Activated naive CD8-positive, alpha-beta T cell treated with anti-CD3 and anti-CD28 coated beads, Interleukin-2, amount 10 ng/mL, durations not matched to agents 7 days and 5 days (primary cell): ENCODE results near the gene COX6A1. TPM values are rescaled to one million over a fixed set of nuclear protein-coding genes. Genes with fewer than 3 reads are reported as not detected.

Source experiments
- ATAC-seq: fragments of 150-1000 bp; cut with Tn5 transposase; one replicate; pipeline ENCODE4 v1.10.0; 2021; ENCODE audit warnings: low read depth, moderate library complexity
- POLR2A ChIA-PET: fragments of 350-600 bp; sonication (Branson Sonifier 250); formaldehyde crosslinking; loops from one replicate; lab custom pipeline; 2021; ENCODE audit warnings: antibody characterized with exemption; lab: Charles Lee
- DNase-seq: peaks from one replicate; pipeline ENCODE4 v3.0.0; 2021
- H3K27ac Mint-ChIP-seq: one replicate; pipeline ENCODE4 v1.8.0; 2022; ENCODE audit warnings: mild to moderate bottlenecking, mixed read lengths
- H3K27me3 Mint-ChIP-seq: one replicate; pipeline ENCODE4 v1.8.0; 2022; ENCODE audit warnings: mild to moderate bottlenecking, moderate library complexity, mixed read lengths
- H3K36me3 Mint-ChIP-seq: one replicate; pipeline ENCODE4 v1.8.0; 2021; ENCODE audit warnings: mild to moderate bottlenecking, mixed read lengths
- H3K4me1 Mint-ChIP-seq: one replicate; pipeline ENCODE4 v1.8.0; 2021; ENCODE audit warnings: mixed read lengths
- H3K4me3 Mint-ChIP-seq: one replicate; pipeline ENCODE4 v1.8.0; 2022; ENCODE audit warnings: mild to moderate bottlenecking, moderate library complexity, mixed read lengths
- H3K9me3 Mint-ChIP-seq: one replicate; pipeline ENCODE4 v1.8.0; 2021; ENCODE audit warnings: mixed read lengths
- total RNA-seq, 2 experiments: library from RNA; stranded (reverse); gene quantifications; one replicate each; pipeline ENCODE4 v1.2.3, GENCODE V29; 2021

The COX6A1 gene
- total RNA-seq, 2 experiments from 2014 or later: 248 to 276 TPM

- Mint-ChIP-seq H3K4me1 (peaks cover 21% of the 10 kb centered on the region), H3K4me3 (no peak overlapping the region), H3K27ac (no peak overlapping the region), H3K9me3 (no peaks in the 10 kb centered on the region), H3K36me3 (peaks cover 29% of the 10 kb centered on the region), H3K27me3 (no peaks in the 10 kb centered on the region)
- DNase-seq: no peak
- POLR2A ChIA-PET: interaction anchor here (2.0 kb wide), 1 partner anchor 25 kb away, joined by 5 read pairs; the partner anchor contains the start of gene COX6A1
- ATAC-seq: no peak
These were observed 25.8 kb downstream of the COX6A1 start for GRCh38 chr12:120463712-120464111.

- POLR2A ChIA-PET: interaction anchor here (1.2 kb wide), 1 partner anchor 17 kb away, joined by 3 read pairs; no protein-coding TSS in a partner anchor
- ATAC-seq (no peak), DNase-seq (no peak)
- peaks cover 23% of the 10 kb centered on the region for H3K4me1 Mint-ChIP-seq
- peak overlapping the region; percentile 60 for H3K27ac Mint-ChIP-seq
- H3K36me3 Mint-ChIP-seq: peaks cover 22% of the 10 kb centered on the region
- H3K4me3 Mint-ChIP-seq: no peak overlapping the region
- H3K9me3 Mint-ChIP-seq: no peaks in the 10 kb centered on the region
- H3K27me3 Mint-ChIP-seq: no peaks in the 10 kb centered on the region
These were observed 27.8 kb downstream of the COX6A1 start for GRCh38 chr12:120465756-120466155.

- Mint-ChIP-seq H3K4me1 (peaks cover 27% of the 10 kb centered on the region), H3K9me3 (no peaks in the 10 kb centered on the region), H3K4me3 (peak overlapping the region; percentile 42), H3K27me3 (no peaks in the 10 kb centered on the region), H3K36me3 (peaks cover 22% of the 10 kb centered on the region), H3K27ac (no peak overlapping the region)
- peak; percentile 40 for DNase-seq
- ATAC-seq: no peak
- POLR2A ChIA-PET: interaction anchor here (0.8 to 1.2 kb wide), 2 partner anchors 14 to 18 kb away, joined by 3 read pairs; no protein-coding TSS in a partner anchor
These were observed 28.8 kb downstream of the COX6A1 start for GRCh38 chr12:120466560-120467315.

GRCh38 chr12:120467439-120467838 is 29.5 kb downstream of the COX6A1 start:
- DNase-seq: no peak
- Mint-ChIP-seq H3K27me3 (no peaks in the 10 kb centered on the region), H3K4me3 (peak overlapping the region; percentile 51), H3K9me3 (no peaks in the 10 kb centered on the region), H3K36me3 (peaks cover 20% of the 10 kb centered on the region), H3K4me1 (peaks cover 28% of the 10 kb centered on the region), H3K27ac (peak overlapping the region; percentile 44)
- POLR2A ChIA-PET: interaction anchor here (1.5 to 2.2 kb wide), 2 partner anchors 9 to 72 kb away, joined by 4 to 14 read pairs; no protein-coding TSS in a partner anchor
- ATAC-seq: no peak

- DNase-seq (peak; percentile 50), ATAC-seq (no peak)
- H3K4me3 Mint-ChIP-seq: peak overlapping the region; percentile 97
- H3K27me3 Mint-ChIP-seq: no peaks in the 10 kb centered on the region
- H3K27ac Mint-ChIP-seq: peak overlapping the region; percentile 68
- H3K9me3 Mint-ChIP-seq: no peaks in the 10 kb centered on the region
- peaks cover 20% of the 10 kb centered on the region for H3K36me3 Mint-ChIP-seq
- POLR2A ChIA-PET: interaction anchor here (0.6 to 2.2 kb wide), 12 partner anchors 10 to 267 kb away, joined by 3 to 21 read pairs (median 3); partner anchors contain the start of genes RNU4-1, RNU4-2 and RPLP0
- peaks cover 28% of the 10 kb centered on the region for H3K4me1 Mint-ChIP-seq
These were observed 30.5 kb downstream of the COX6A1 start for GRCh38 chr12:120468325-120468820.

- ATAC-seq (peak; percentile 24), DNase-seq (peak; percentile 61)
- H3K27me3 Mint-ChIP-seq: no peaks in the 10 kb centered on the region
- peaks cover 15% of the 10 kb centered on the region for H3K36me3 Mint-ChIP-seq
- H3K4me3 Mint-ChIP-seq: peak overlapping the region; percentile 97
- no peaks in the 10 kb centered on the region for H3K9me3 Mint-ChIP-seq
- H3K4me1 Mint-ChIP-seq: peaks cover 28% of the 10 kb centered on the region
- POLR2A ChIA-PET: interaction anchor here (0.6 to 2.2 kb wide), 15 partner anchors 10 to 769 kb away, joined by 3 to 21 read pairs (median 4); partner anchors contain the start of genes DYNLL1, POP5, RNU4-1 and RNU4-2
- peak overlapping the region; percentile 86 for H3K27ac Mint-ChIP-seq
These were observed 31.0 kb downstream of the COX6A1 start for GRCh38 chr12:120468821-120469449.

- peak; percentile 99 for DNase-seq
- Mint-ChIP-seq H3K9me3 (no peaks in the 10 kb centered on the region), H3K27me3 (no peaks in the 10 kb centered on the region), H3K36me3 (peaks cover 11% of the 10 kb centered on the region), H3K27ac (peak within 1 kb of the TSS; percentile 86), H3K4me3 (peak within 1 kb of the TSS; percentile 97), H3K4me1 (peaks cover 28% of the 10 kb centered on the region)
- POLR2A ChIA-PET: interaction anchor here (0.6 to 2.2 kb wide), 14 partner anchors 11 to 768 kb away, joined by 3 to 21 read pairs (median 4); partner anchors contain the start of genes COQ5, DYNLL1, POP5 and RNU4-1
- peak; percentile 95 for ATAC-seq
These were observed 31.7 kb downstream of the COX6A1 start, which contains the start of gene SRSF9 for GRCh38 chr12:120469450-120470149. TSS of gene SRSF9 (minus strand) at chr12:120469748. CDS start at chr12:120469609, 139 bp downstream.

GRCh38 chr12:120470150-120470784 is 32.4 kb downstream of the COX6A1 start:
- H3K4me1 Mint-ChIP-seq: peaks cover 28% of the 10 kb centered on the region
- no peaks in the 10 kb centered on the region for H3K27me3 Mint-ChIP-seq
- POLR2A ChIA-PET: interaction anchor here (0.8 to 2.2 kb wide), 5 partner anchors 26 to 111 kb away, joined by 3 to 16 read pairs (median 4); partner anchors contain the start of genes COQ5, DYNLL1 and POP5

GRCh38 chr12:120472521-120472920 is 34.6 kb downstream of the COX6A1 start:
- Mint-ChIP-seq H3K9me3 (no peaks in the 10 kb centered on the region), H3K4me3 (no peak overlapping the region), H3K4me1 (peaks cover 13% of the 10 kb centered on the region), H3K27me3 (no peaks in the 10 kb centered on the region), H3K36me3 (peaks cover 3% of the 10 kb centered on the region), H3K27ac (no peak overlapping the region)
- ATAC-seq (no peak), DNase-seq (no peak)
- POLR2A ChIA-PET: interaction anchor here (0.6 kb wide), 2 partner anchors 20 to 24 kb away, joined by 3 read pairs; partner anchors contain the start of gene DYNLL1

More at GRCh38 chr12:120470150-120470784, 32.4 kb downstream of the COX6A1 start:
- Mint-ChIP-seq H3K27ac (peak overlapping the region; percentile 86), H3K9me3 (no peaks in the 10 kb centered on the region), H3K4me3 (peak overlapping the region; percentile 97), H3K36me3 (peaks cover 9% of the 10 kb centered on the region)
- ATAC-seq: peak; percentile 25
- DNase-seq: no peak

GRCh38 chr12:120473807-120474615 is 36.1 kb downstream of the COX6A1 start:
- H3K4me3 Mint-ChIP-seq: no peak overlapping the region
- ATAC-seq: no peak
- POLR2A ChIA-PET: no interaction called here
- H3K36me3 Mint-ChIP-seq: peaks cover 2% of the 10 kb centered on the region
- peaks cover 7% of the 10 kb centered on the region for H3K4me1 Mint-ChIP-seq
- no peaks in the 10 kb centered on the region for H3K27me3 Mint-ChIP-seq
- no peak for DNase-seq
- no peak overlapping the region for H3K27ac Mint-ChIP-seq
- H3K9me3 Mint-ChIP-seq: no peaks in the 10 kb centered on the region

- no peaks in the 10 kb centered on the region for H3K27me3 Mint-ChIP-seq
These were observed 36.7 kb downstream of the COX6A1 start for GRCh38 chr12:120474616-120474960.

More at GRCh38 chr12:120474616-120474960, 36.7 kb downstream of the COX6A1 start:
- H3K4me3 Mint-ChIP-seq: no peak overlapping the region
- no peaks in the 10 kb centered on the region for H3K9me3 Mint-ChIP-seq
- peaks cover 2% of the 10 kb centered on the region for H3K36me3 Mint-ChIP-seq
- DNase-seq: no peak
- no peak overlapping the region for H3K27ac Mint-ChIP-seq
- no peak for ATAC-seq
- H3K4me1 Mint-ChIP-seq: peaks cover 7% of the 10 kb centered on the region
- POLR2A ChIA-PET: interaction anchor here (0.6 kb wide), 1 partner anchor 183 kb away, joined by 3 read pairs; no protein-coding TSS in a partner anchor
